ENCODE measurements around the gene DNAH14.
"Not testable (repeated sequence)": the region's sequence is repeated elsewhere in the genome, so short reads cannot be mapped to it uniquely, and the experiment has no call there.

DNAH14 gene

GRCh38 chr1:225159793-225160192, 230.3 kb downstream of the DNAH14 start:
- no peak for DNase-seq

GRCh38 chr1:225177409-225177808, 247.9 kb downstream of the DNAH14 start:
- not testable (repeated sequence) for DNase-seq

- DNase-seq: no peak
Measured at GRCh38 chr1:225179686-225180085, 250.2 kb downstream of the DNAH14 start.

GRCh38 chr1:225182716-225183115, 253.2 kb downstream of the DNAH14 start:
- no peak for DNase-seq

GRCh38 chr1:225191199-225191753, 261.8 kb downstream of the DNAH14 start:
- DNase-seq: no peak

GRCh38 chr1:225201447-225201846, 272.0 kb downstream of the DNAH14 start:
- DNase-seq: no peak

- DNase-seq: no peak
Measured at GRCh38 chr1:225207791-225208190, 278.3 kb downstream of the DNAH14 start.

- DNase-seq: no peak
Measured at GRCh38 chr1:225209153-225209552, 279.7 kb downstream of the DNAH14 start.

- DNase-seq: not testable (repeated sequence)
Measured at GRCh38 chr1:225210180-225210579, 280.7 kb downstream of the DNAH14 start.

- not testable (repeated sequence) for DNase-seq
Measured at GRCh38 chr1:225211694-225212442, 282.4 kb downstream of the DNAH14 start.

- no peak for DNase-seq
Measured at GRCh38 chr1:225224287-225224686, 294.8 kb downstream of the DNAH14 start.

- DNase-seq: no peak
Measured at GRCh38 chr1:225225681-225226080, 296.2 kb downstream of the DNAH14 start.

- DNase-seq: no peak
Measured at GRCh38 chr1:225228871-225229303, 299.4 kb downstream of the DNAH14 start.

GRCh38 chr1:225229429-225229828, 300.0 kb downstream of the DNAH14 start:
- DNase-seq: not testable (repeated sequence)

- DNase-seq: no peak
Measured at GRCh38 chr1:225230483-225230882, 301.0 kb downstream of the DNAH14 start.

GRCh38 chr1:225232930-225233329, 303.5 kb downstream of the DNAH14 start:
- DNase-seq: not testable (repeated sequence)

GRCh38 chr1:225242611-225243010, 313.1 kb downstream of the DNAH14 start:
- DNase-seq: no peak

GRCh38 chr1:225250432-225250831, 321.0 kb downstream of the DNAH14 start:
- no peak for DNase-seq

- DNase-seq: no peak
Measured at GRCh38 chr1:225253173-225253572, 323.7 kb downstream of the DNAH14 start.

- no peak for DNase-seq
Measured at GRCh38 chr1:225253784-225254183, 324.3 kb downstream of the DNAH14 start.

GRCh38 chr1:225254676-225255075, 325.2 kb downstream of the DNAH14 start:
- no peak for DNase-seq

- DNase-seq: no peak
Measured at GRCh38 chr1:225257081-225257480, 327.6 kb downstream of the DNAH14 start.

GRCh38 chr1:225258811-225259210, 329.3 kb downstream of the DNAH14 start:
- DNase-seq: no peak

GRCh38 chr1:225259542-225259941, 330.1 kb downstream of the DNAH14 start:
- no peak for DNase-seq

- DNase-seq: no peak
Measured at GRCh38 chr1:225260319-225260718, 330.8 kb downstream of the DNAH14 start.
